K562 (cell line): ENCODE results near the gene FXR1. TPM values are rescaled to one million over a fixed set of nuclear protein-coding genes. Genes with fewer than 3 reads are reported as not detected.

Experiments used
- BDP1 ChIP-seq: IDR thresholded peaks from 3 replicates; pipeline ENCODE4 v1.6.1; 2011; ENCODE audit not compliant: insufficient read length, insufficient read depth
- BRCA1 ChIP-seq, 2 experiments: fragments of 450-650 bp in 1 of 2; sonication (generic) in 1 of 2; formaldehyde crosslinking in 1 of 2; IDR thresholded peaks; 2 replicates each; pipeline versions ENCODE4 v1.5.0 to v1.6.1; 2017 to 2020; ENCODE audit warnings: mild to moderate bottlenecking in 1 of 2, missing genetic modification reagents in 1 of 2
- CC2D1A ChIP-seq: fragments of 450-650 bp; IDR thresholded peaks from 2 replicates; pipeline ENCODE4 v1.6.1; 2017; ENCODE audit warnings: mild to moderate bottlenecking
- CXXC5 ChIP-seq: fragments of 250-450 bp; sonication (Bioruptor Pico); IDR thresholded peaks from 2 replicates; pipeline ENCODE4 v1.8.0; 2022; ENCODE audit warnings: inconsistent platforms, mild to moderate bottlenecking, moderate library complexity
- E2F3 ChIP-seq: fragments of 250-450 bp; sonication (Bioruptor Pico); IDR thresholded peaks from 2 replicates; pipeline ENCODE4 v1.4.0; 2020; ENCODE audit warnings: mild to moderate bottlenecking
- FOXJ2 ChIP-seq: fragments of 200-800 bp; sonication (Bioruptor generic); IDR thresholded peaks from 2 replicates; pipeline ENCODE4 v1.6.1; 2016; ENCODE audit warnings: missing genetic modification characterization, missing compliant biosample characterization
- MAX ChIP-seq: sonication (generic); formaldehyde crosslinking; IDR thresholded peaks from 2 replicates; pipeline ENCODE4 v1.9.0; 2022; ENCODE audit warnings: mild to moderate bottlenecking, missing genetic modification reagents
- MTF1 ChIP-seq: fragments of 250-450 bp; sonication (Bioruptor Pico); IDR thresholded peaks from 2 replicates; pipeline ENCODE4 v1.9.0; 2021; ENCODE audit warnings: moderate library complexity, mild to moderate bottlenecking, inconsistent platforms, borderline replicate concordance
- NR2C2 ChIP-seq, 2 experiments: fragments of 200-800 bp in 1 of 2; sonication (Bioruptor generic) in 1 of 2; sonication (generic) in 1 of 2; formaldehyde crosslinking in 1 of 2; IDR thresholded peaks; 2 replicates each; pipeline versions ENCODE4 v1.6.1 to v1.8.0; 2016 to 2022; ENCODE audit warnings: mild to moderate bottlenecking in 1 of 2, missing compliant biosample characterization in 1 of 2, missing genetic modification characterization in 1 of 2, missing genetic modification reagents in 1 of 2
- POLR2B ChIP-seq: fragments of 450-650 bp; IDR thresholded peaks from 2 replicates; pipeline ENCODE4 v1.6.1; 2018; ENCODE audit warnings: low read depth; ENCODE audit not compliant: partially characterized antibody
- SMARCB1 ChIP-seq: IDR thresholded peaks from 2 replicates; pipeline ENCODE4 v1.6.1; 2011; ENCODE audit warnings: improper control_type of control experiment, low read depth; ENCODE audit not compliant: insufficient read length
- SP1 ChIP-seq: sonication (generic); formaldehyde crosslinking; IDR thresholded peaks from 2 replicates; pipeline ENCODE4 v1.8.1; 2022; ENCODE audit warnings: mild to moderate bottlenecking, missing genetic modification reagents
- SPI1 ChIP-seq: IDR thresholded peaks from 2 replicates; pipeline ENCODE4 v1.6.1; 2011; ENCODE audit warnings: low read depth, low read length, control low read depth, borderline replicate concordance
- TAF1 ChIP-seq: IDR thresholded peaks from 2 replicates; pipeline ENCODE4 v1.6.1; 2011; ENCODE audit warnings: mild to moderate bottlenecking, low read length, moderate library complexity; ENCODE audit not compliant: insufficient read depth, control insufficient read depth, severe bottlenecking; ENCODE audit errors: extremely low read depth
- TFAM ChIP-seq: fragments of 250-450 bp; sonication (Bioruptor Pico); conservative IDR thresholded peaks from 2 replicates; pipeline ENCODE4 v1.5.0; 2021; ENCODE audit warnings: mild to moderate bottlenecking, moderate library complexity
- TGIF2 ChIP-seq: sonication (generic); formaldehyde crosslinking; IDR thresholded peaks from 2 replicates; pipeline ENCODE4 v1.8.1; 2022; ENCODE audit warnings: mild to moderate bottlenecking, missing genetic modification reagents, moderate library complexity
- USF1 ChIP-seq: sonication (generic); formaldehyde crosslinking; IDR thresholded peaks from 2 replicates; pipeline ENCODE4 v1.9.0; 2022; ENCODE audit warnings: mild to moderate bottlenecking, missing genetic modification reagents
- ZNF274 ChIP-seq: IDR thresholded peaks from 2 replicates; pipeline ENCODE4 v1.6.1; 2011; ENCODE audit warnings: low read depth, mild to moderate bottlenecking, low read length, moderate library complexity, borderline replicate concordance
- polyA plus RNA-seq, 8 experiments: library from polyadenylated mRNA; depleted of rRNA in 4 of 8; stranded (reverse) in 5 of 8; unstranded in 3 of 8; fragments of >200 nt; fragmentation: Nextera tagmentation in 2 of 8; fragmentation: Illumina TruSeq in 1 of 8; extraction: Ambion mirVana in 2 of 8; extraction: Trizol in 1 of 8; gene quantifications; 2 replicates each; pipeline versions ENCODE4 v1.2.1 to v1.2.3, GENCODE V29; 2011 to 2014; ENCODE audit warnings: inconsistent platforms in 1 of 8, missing spikeins in 1 of 8
- total RNA-seq, 7 experiments: library from RNA; depleted of rRNA in 6 of 7; stranded (reverse); fragments of >200 nt in 6 of 7; fragmentation: Illumina TruSeq in 2 of 7; extraction: Trizol in 2 of 7; gene quantifications; 2 replicates each; pipeline versions ENCODE4 v1.2.1 to v1.2.3, GENCODE V29; 2011 to 2021; ENCODE audit warnings: low replicate concordance in 1 of 7
- TF ChIP-seq, protein P1 (sequence below): sonication (generic); formaldehyde crosslinking; IDR thresholded peaks from 2 replicates; pipeline ENCODE4 v1.4.0; 2020; ENCODE audit warnings: mild to moderate bottlenecking, missing genetic modification reagents
- TF ChIP-seq, protein P2 (sequence below): fragments of 250-450 bp; sonication (Bioruptor Pico); IDR thresholded peaks from 2 replicates; pipeline ENCODE4 v1.8.0; 2021; ENCODE audit warnings: moderate library complexity, mild to moderate bottlenecking, inconsistent platforms
- TF ChIP-seq, protein P3 (sequence below): sonication (generic); formaldehyde crosslinking; IDR thresholded peaks from 2 replicates; pipeline ENCODE4 v1.8.0; 2023; ENCODE audit warnings: mild to moderate bottlenecking, missing genetic modification reagents
- TF ChIP-seq, protein P4 (sequence below): fragments of 250-450 bp; sonication (Bioruptor Pico); IDR thresholded peaks from 2 replicates; pipeline ENCODE4 v1.5.0; 2021

FXR1 gene
- total and polyA plus RNA-seq, 9 of the 15 experiments (the other 6 are each of a cell fraction or from before 2014, with no cell fraction given) = 59.4 to 177 (median 136) TPM

DNA sequence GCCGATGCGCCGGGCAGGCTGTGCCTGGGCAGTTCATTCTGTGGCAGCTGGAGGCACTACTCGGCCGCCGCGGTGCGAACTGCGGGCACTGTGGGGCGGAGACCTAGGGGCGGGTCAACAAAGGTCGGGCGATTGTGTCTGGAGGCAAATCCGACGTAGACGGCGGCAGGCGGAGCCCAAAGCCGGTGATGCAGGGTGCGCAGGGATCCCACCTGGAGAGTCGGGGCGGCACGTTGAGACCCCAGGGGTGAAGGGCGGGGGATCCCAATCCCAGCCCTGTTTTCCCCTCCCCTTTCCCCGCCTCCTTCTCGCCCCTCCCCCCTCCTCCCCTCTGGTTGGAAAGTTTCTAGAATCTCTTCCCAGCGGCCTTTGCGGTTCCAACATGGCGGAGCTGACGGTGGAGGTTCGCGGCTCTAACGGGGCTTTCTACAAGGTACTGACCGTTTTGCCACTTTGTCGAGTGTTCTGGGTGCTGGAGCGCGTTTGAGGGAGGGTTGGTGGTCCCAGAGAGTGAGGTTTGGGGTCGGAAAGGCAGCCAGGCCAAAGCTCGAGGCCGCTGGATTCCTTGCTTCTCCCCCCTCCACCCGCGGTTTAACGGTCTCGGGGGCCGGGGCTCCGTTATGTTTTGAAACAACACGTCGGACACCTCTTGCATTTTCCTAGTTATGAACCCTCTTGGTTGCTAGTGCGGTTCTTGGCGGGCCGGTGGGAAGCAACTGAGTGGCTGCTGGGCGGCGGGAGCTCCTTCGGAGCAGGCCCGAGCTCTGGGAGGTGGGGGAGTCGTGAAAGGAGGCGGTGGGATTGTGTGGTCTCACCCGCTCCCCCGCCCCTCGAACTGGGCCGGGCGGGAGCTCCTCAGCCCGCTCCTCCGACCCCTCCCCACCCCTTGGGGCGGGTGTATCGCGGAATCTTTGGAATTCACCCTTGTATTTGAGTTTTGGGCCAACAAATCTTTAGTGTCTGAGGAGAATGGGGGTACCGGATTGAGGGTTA is at the start of gene FXR1 (continued):
- TF ChIP-seq, protein P1, sequence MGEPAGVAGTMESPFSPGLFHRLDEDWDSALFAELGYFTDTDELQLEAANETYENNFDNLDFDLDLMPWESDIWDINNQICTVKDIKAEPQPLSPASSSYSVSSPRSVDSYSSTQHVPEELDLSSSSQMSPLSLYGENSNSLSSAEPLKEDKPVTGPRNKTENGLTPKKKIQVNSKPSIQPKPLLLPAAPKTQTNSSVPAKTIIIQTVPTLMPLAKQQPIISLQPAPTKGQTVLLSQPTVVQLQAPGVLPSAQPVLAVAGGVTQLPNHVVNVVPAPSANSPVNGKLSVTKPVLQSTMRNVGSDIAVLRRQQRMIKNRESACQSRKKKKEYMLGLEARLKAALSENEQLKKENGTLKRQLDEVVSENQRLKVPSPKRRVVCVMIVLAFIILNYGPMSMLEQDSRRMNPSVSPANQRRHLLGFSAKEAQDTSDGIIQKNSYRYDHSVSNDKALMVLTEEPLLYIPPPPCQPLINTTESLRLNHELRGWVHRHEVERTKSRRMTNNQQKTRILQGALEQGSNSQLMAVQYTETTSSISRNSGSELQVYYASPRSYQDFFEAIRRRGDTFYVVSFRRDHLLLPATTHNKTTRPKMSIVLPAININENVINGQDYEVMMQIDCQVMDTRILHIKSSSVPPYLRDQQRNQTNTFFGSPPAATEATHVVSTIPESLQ (CRISPR knock-in tag) = no peak
- TF ChIP-seq, protein P2, sequence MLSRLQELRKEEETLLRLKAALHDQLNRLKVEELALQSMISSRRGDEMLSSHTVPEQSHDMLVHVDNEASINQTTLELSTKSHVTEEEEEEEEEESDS (CRISPR knock-in tag) = no peak
- TF ChIP-seq NR2C2 (CRISPR knock-in tag; IDR thresholded peaks at IDR 0.05) = no peak
- TF ChIP-seq NR2C2 (tag; IDR thresholded peaks at IDR 0.05) = peak; percentile 62
- TF ChIP-seq POLR2B = peak; percentile 88
- TF ChIP-seq FOXJ2 = no peak
- no peak for TF ChIP-seq MTF1 (CRISPR knock-in tag)
- 0 out of 2 replicates have a peak, but pooled peaks have one; percentile 39 for TF ChIP-seq MAX (CRISPR knock-in tag)
- TF ChIP-seq, protein P3, sequence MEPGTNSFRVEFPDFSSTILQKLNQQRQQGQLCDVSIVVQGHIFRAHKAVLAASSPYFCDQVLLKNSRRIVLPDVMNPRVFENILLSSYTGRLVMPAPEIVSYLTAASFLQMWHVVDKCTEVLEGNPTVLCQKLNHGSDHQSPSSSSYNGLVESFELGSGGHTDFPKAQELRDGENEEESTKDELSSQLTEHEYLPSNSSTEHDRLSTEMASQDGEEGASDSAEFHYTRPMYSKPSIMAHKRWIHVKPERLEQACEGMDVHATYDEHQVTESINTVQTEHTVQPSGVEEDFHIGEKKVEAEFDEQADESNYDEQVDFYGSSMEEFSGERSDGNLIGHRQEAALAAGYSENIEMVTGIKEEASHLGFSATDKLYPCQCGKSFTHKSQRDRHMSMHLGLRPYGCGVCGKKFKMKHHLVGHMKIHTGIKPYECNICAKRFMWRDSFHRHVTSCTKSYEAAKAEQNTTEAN (CRISPR knock-in tag) = no peak
- no peak for TF ChIP-seq SPI1
- TF ChIP-seq, protein P4, sequence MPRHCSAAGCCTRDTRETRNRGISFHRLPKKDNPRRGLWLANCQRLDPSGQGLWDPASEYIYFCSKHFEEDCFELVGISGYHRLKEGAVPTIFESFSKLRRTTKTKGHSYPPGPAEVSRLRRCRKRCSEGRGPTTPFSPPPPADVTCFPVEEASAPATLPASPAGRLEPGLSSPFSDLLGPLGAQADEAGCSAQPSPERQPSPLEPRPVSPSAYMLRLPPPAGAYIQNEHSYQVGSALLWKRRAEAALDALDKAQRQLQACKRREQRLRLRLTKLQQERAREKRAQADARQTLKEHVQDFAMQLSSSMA = no peak
- no peak for TF ChIP-seq SP1
- TF ChIP-seq USF1 = no peak
- no peak for TF ChIP-seq CC2D1A
- TF ChIP-seq TAF1 = peak; percentile 97
- TF ChIP-seq BRCA1 (IDR thresholded peaks at IDR 0.05) = no peak
- TF ChIP-seq BRCA1 (CRISPR knock-in tag; IDR thresholded peaks at IDR 0.05) = no peak
- TF ChIP-seq E2F3 = no peak
- no peak for TF ChIP-seq ZNF274
- TF ChIP-seq SMARCB1 = no peak
- no peak; the same call in 1 of the 2 replicates for TF ChIP-seq CXXC5 (CRISPR knock-in tag)
- TF ChIP-seq TFAM (CRISPR knock-in tag) = no peak
- no peak for TF ChIP-seq BDP1
- no peak for TF ChIP-seq TGIF2 (CRISPR knock-in tag)
